ENCODE measurements around the gene BMPR1B.

The BMPR1B gene

DNA sequence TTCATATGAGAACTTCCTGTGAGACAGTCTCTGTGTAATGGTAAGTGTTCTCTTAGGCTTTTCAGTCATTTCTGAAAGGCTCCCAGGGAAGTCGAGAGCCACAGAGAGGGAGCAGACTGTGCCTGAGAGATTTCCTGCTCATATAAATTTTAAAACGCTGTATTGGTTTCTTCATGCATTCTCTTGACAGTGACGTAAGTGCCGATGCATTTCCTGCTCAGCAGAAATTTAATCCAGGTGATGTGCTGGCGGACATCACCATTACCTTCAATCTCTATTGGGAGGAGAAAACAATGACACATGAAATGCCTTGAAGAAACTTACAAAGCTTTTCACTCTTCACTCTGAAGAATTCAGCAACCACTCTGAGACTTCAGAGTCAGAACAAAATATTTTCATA lies 383.6 kb downstream of the BMPR1B start:
- Histone ChIP-seq H3K27ac (no peak overlapping the region), H3K4me3 (no peak overlapping the region), H3K4me1 (peaks cover 0 to 11% (median 0%) of the 10 kb centered on the region in 10 experiments; a peak in 4 of 20 replicates), H3K36me3 (no peaks in the 10 kb centered on the region), H4K20me1 (no peaks in the 10 kb centered on the region), H3K9ac (no peak overlapping the region), H3K4me2 (no peak overlapping the region), H3K9me3 (replicated peaks in 1 of 11) (peaks cover 8 to 18% (median 11%) of the 10 kb centered on the region in 11 experiments; a peak in 18 of 22 replicates), H3K27me3 (no peaks in the 10 kb centered on the region)
- TF ChIP-seq Cebpa-rat (IDR thresholded peaks at IDR 0.05): no peak

GRCh38 chr4:95142932-95143331 lies 385.2 kb downstream of the BMPR1B start:
- H4K20me1 ChIP-seq: no peaks in the 10 kb centered on the region
- no peak overlapping the region for H3K4me3 ChIP-seq
- peak overlapping the region in 1 of 11 experiments; percentile 2; a peak in 1 of 22 replicates for H3K4me2 ChIP-seq
- H3K36me3 ChIP-seq: no peaks in the 10 kb centered on the region
- H3K9ac ChIP-seq: no peak overlapping the region
- H3K27ac ChIP-seq: no peak overlapping the region
- no peak for TF ChIP-seq Cebpa-rat (IDR thresholded peaks at IDR 0.05)
- peaks cover 8 to 18% (median 11%) of the 10 kb centered on the region in 11 experiments; a peak in 18 of 22 replicates for H3K9me3 ChIP-seq (replicated peaks in 1 of 11)
- H3K27me3 ChIP-seq: no peaks in the 10 kb centered on the region
- peaks cover 0 to 12% (median 2%) of the 10 kb centered on the region in 10 experiments; a peak in 9 of 20 replicates for H3K4me1 ChIP-seq

DNA sequence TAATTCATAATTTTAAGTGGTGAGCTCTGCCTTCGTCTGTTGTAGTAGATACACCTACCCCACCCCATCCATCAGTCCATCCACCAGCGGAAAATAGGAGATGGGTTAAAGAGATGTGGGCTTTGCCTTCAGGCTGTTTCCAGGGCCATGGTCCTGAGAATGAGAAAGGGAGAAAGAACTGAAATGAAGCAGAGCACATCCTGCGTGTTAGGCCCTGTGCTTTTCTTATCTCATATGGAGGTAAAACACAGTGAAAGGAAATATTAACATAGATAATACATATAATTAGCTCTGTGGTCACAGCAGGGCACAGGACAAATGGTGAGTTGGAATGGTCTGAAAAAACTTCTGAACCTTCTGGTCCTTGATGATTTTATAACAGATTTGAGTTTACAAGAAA lies 393.5 kb downstream of the BMPR1B start:
- H3K27me3 ChIP-seq: no peaks in the 10 kb centered on the region
- TF ChIP-seq Cebpa-rat (IDR thresholded peaks at IDR 0.05): no peak
- no peak overlapping the region for H3K9ac ChIP-seq
- no peaks in the 10 kb centered on the region for H3K36me3 ChIP-seq
- H4K20me1 ChIP-seq: no peaks in the 10 kb centered on the region
- peaks cover 7 to 45% (median 33%) of the 10 kb centered on the region in 10 experiments; a peak in 19 of 20 replicates for H3K4me1 ChIP-seq
- no peak overlapping the region for H3K27ac ChIP-seq
- H3K4me2 ChIP-seq: no peak overlapping the region
- H3K4me3 ChIP-seq: no peak overlapping the region
- H3K9me3 ChIP-seq (replicated peaks in 1 of 11): no peaks in the 10 kb centered on the region

DNA sequence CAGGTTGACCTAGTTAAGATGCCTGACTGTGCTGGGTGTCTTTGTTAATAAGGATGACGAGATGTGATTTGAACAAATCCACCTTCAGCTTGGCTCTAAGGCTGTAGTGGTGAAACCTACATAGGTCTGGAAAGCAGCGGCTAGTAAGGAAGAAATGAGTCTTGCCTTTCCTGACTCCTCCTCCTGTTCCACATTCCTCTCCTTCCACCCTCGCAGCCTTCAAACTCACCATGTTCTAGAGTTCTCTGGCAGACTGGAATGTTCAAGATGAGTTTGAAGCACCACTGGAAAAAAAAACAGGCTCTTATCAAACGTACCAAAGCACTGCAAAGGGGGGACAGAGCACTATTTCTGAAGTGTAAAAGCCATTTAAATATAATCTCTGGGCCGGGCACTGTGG lies 395.4 kb downstream of the BMPR1B start:
- no peak overlapping the region for H3K9ac ChIP-seq
- H3K4me3 ChIP-seq: no peak overlapping the region
- H3K4me1 ChIP-seq: peaks cover 14 to 46% (median 36%) of the 10 kb centered on the region in 10 experiments

DNA sequence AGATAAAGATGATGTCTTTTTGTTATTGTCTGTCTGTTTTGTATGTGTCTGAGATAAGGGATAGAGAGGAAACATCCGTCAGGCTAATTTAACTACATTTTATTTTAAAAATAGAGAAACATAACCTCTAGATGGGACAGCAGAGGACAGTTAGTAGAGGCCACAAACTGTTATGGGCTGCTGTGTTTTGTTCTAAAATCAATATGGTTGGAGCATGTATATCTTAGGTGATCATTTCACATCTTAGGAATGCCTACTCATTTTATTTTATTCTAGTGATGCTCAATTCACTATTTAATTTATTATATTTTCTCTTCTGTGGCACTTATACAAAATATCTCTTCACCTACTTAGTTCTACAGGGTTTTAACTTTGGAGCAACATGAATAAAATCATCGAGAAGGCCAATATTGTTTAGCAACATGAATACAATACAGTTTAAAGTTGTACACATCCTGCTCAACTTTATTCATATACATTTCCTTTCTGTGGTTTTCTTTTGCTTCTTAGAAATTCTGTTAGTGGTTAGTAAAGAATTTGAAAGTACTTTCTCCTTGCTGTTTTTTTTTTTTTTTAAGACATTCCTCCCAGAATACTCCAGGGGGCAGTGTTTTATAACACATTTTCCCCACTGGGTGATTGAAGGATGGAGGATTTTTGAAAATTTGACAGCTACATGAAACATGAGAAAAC lies 398.1 kb downstream of the BMPR1B start:
- peak overlapping the region in 1 of 11 experiments; percentile 43; a peak in 2 of 22 replicates for H3K9ac ChIP-seq
- H3K4me2 ChIP-seq: peak overlapping the region; percentile 2 to 75 (median 37); a peak in 18 of 22 replicates
- peak overlapping the region in 6 of 11 experiments; percentile 6 to 68 (median 32); a peak in 9 of 22 replicates for H3K27ac ChIP-seq
- H3K4me1 ChIP-seq: peaks cover 12 to 30% (median 21%) of the 10 kb centered on the region in 10 experiments; a peak in 18 of 20 replicates
- no peaks in the 10 kb centered on the region for H3K9me3 ChIP-seq (replicated peaks in 1 of 11)
- no peaks in the 10 kb centered on the region for H3K36me3 ChIP-seq
- no peaks in the 10 kb centered on the region for H4K20me1 ChIP-seq
- no peak for TF ChIP-seq Cebpa-rat (IDR thresholded peaks at IDR 0.05)
- H3K27me3 ChIP-seq: no peaks in the 10 kb centered on the region
- H3K4me3 ChIP-seq: no peak overlapping the region

More for the DNA sequence above, 395.4 kb downstream of the BMPR1B start:
- Histone ChIP-seq H3K4me2 (no peak overlapping the region), H3K36me3 (no peaks in the 10 kb centered on the region), H3K27me3 (no peaks in the 10 kb centered on the region), H3K27ac (no peak overlapping the region), H3K9me3 (replicated peaks in 1 of 11) (no peaks in the 10 kb centered on the region), H4K20me1 (no peaks in the 10 kb centered on the region)
- TF ChIP-seq Cebpa-rat (IDR thresholded peaks at IDR 0.05): no peak

DNA sequence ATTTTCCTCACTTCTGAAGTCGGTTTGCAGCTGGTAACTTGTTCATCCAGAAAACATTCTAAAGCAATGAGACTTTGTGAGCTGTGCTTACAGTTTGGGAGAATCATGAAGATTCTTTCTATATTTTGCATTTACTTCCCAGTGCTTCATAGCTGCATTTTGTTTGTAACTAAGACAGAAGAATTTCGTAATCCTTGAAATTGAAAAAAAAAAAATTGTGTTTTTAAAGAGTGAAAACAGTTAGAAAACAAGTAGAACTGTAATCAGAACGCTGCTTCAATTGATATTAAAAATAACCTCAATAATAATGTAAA lies 398.7 kb downstream of the BMPR1B start:
- H3K9ac ChIP-seq: peak overlapping the region in 1 of 11 experiments; percentile 43; a peak in 2 of 22 replicates
- H3K4me3 ChIP-seq: no peak overlapping the region
- H3K9me3 ChIP-seq (replicated peaks in 1 of 11): no peaks in the 10 kb centered on the region
- H3K27ac ChIP-seq: peak overlapping the region in 3 of 11 experiments; percentile 6 to 68 (median 37); a peak in 5 of 22 replicates
- TF ChIP-seq Cebpa-rat (IDR thresholded peaks at IDR 0.05): 0 out of 22 replicates have a peak, but pooled peaks of 1 of the 11 experiments have one; percentile 24
- no peaks in the 10 kb centered on the region for H3K27me3 ChIP-seq
- H4K20me1 ChIP-seq: no peaks in the 10 kb centered on the region
- peak overlapping the region; percentile 2 to 75 (median 37); a peak in 17 of 22 replicates for H3K4me2 ChIP-seq
- H3K4me1 ChIP-seq: peaks cover 12 to 27% (median 21%) of the 10 kb centered on the region in 10 experiments; a peak in 18 of 20 replicates
- H3K36me3 ChIP-seq: no peaks in the 10 kb centered on the region

DNA sequence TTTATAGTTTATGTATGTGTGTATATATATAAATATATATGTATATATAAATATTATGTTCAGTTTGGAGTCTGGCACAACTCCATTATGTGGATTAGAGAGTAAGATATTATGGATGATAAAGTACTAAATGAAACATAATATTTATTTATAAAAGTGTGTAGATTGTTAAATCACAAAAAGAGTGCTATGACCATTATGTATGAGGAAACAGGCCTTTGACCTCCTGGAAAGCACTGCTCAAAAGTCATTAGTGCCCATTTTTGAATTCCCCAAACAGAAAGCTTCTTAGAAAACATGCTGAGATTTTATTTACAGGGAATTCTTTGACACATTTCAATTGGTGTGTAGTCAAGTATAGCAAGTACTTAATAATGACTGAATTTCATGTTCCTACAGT lies 399.8 kb downstream of the BMPR1B start:
- Histone ChIP-seq H3K9ac (no peak overlapping the region), H3K4me2 (no peak overlapping the region), H3K27me3 (no peaks in the 10 kb centered on the region), H3K27ac (no peak overlapping the region), H3K9me3 (replicated peaks in 1 of 11) (no peaks in the 10 kb centered on the region), H3K4me3 (no peak overlapping the region), H4K20me1 (no peaks in the 10 kb centered on the region), H3K36me3 (no peaks in the 10 kb centered on the region), H3K4me1 (peaks cover 12 to 27% (median 21%) of the 10 kb centered on the region in 10 experiments; a peak in 18 of 20 replicates)
- TF ChIP-seq Cebpa-rat (IDR thresholded peaks at IDR 0.05): no peak

- no peak for TF ChIP-seq Cebpa-rat (IDR thresholded peaks at IDR 0.05)
- no peak overlapping the region for H3K27ac ChIP-seq
- no peaks in the 10 kb centered on the region for H4K20me1 ChIP-seq
- peaks cover 12 to 27% (median 21%) of the 10 kb centered on the region in 10 experiments; a peak in 18 of 20 replicates for H3K4me1 ChIP-seq
- no peaks in the 10 kb centered on the region for H3K27me3 ChIP-seq
- no peaks in the 10 kb centered on the region for H3K9me3 ChIP-seq (replicated peaks in 1 of 11)
- H3K4me2 ChIP-seq: 0 out of 22 replicates have a peak overlapping the region, but pooled peaks of 1 of the 11 experiments have one; percentile 19
- H3K36me3 ChIP-seq: no peaks in the 10 kb centered on the region
- no peak overlapping the region for H3K9ac ChIP-seq
- no peak overlapping the region for H3K4me3 ChIP-seq
Observed at GRCh38 chr4:95158045-95158444, 400.3 kb downstream of the BMPR1B start.

- Histone ChIP-seq H3K27me3 (no peaks in the 10 kb centered on the region), H3K4me2 (peak overlapping the region in 4 of 11 experiments; percentile 10 to 25 (median 15); a peak in 5 of 22 replicates), H3K9me3 (replicated peaks in 1 of 11) (no peaks in the 10 kb centered on the region), H3K36me3 (no peaks in the 10 kb centered on the region), H3K4me1 (peaks cover 12 to 27% (median 21%) of the 10 kb centered on the region in 10 experiments; a peak in 18 of 20 replicates), H3K4me3 (no peak overlapping the region), H3K27ac (no peak overlapping the region), H4K20me1 (no peaks in the 10 kb centered on the region), H3K9ac (no peak overlapping the region)
- TF ChIP-seq Cebpa-rat (IDR thresholded peaks at IDR 0.05): no peak
Observed at GRCh38 chr4:95158626-95159025, 400.9 kb downstream of the BMPR1B start.

Data from BLaER1 treated with 17β-estradiol and CSF1 and Interleukin-3, amounts not matched to agents 10 nM and 100 nM (cell line).